ENCODE results near the gene NPTXR. TPM values are rescaled to one million over a fixed set of nuclear protein-coding genes. Genes with fewer than 3 reads are reported as not detected.

NPTXR gene
- total RNA-seq, 1 donor from 2014 or later = 1.6 TPM

DNA sequence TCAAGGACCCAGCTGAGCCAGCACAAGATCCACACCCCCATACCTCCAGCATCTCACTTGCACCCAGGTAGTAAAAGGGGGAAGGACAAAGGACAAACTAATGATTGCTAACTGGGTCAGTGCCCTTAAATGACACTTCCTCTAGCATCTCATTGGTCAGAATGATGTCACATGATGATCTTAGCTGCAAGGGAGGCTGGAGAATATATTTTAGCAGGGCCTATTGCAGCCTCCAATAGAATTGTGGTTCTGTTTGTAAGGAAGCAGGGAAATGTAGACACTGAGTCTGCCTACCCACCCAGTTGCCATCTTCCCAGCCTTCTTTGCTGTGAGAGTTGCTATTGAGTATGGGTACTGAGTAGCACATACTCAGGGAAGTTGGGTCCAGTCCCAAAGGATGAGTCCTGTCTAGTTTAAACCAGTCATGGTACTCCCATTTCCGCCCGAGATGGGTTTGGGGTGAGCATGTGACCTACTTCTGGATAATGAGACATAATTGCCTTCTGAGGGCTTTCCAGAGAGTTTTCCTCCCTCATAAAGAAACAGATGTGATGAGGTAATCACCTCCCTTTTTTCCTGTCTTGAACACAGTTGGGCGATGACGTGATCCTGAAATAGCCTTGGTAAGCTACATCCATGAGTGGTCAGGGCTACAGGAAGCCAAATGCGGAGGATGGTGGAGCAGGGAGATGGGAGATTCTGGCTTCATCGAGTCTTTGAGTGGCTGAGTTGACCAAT lies 44.4 kb downstream of the NPTXR start:
- intact Hi-C loops (cut with micrococcal nuclease) = no loop called here

GRCh38 chr22:38798496-38798895 lies 45.3 kb downstream of the NPTXR start:
- intact Hi-C loops (cut with micrococcal nuclease) = no loop called here

GRCh38 chr22:38796262-38796957 lies 47.4 kb downstream of the NPTXR start:
- intact Hi-C loops (cut with micrococcal nuclease) = no loop called here

- intact Hi-C loops (cut with micrococcal nuclease) = loop anchor here (2.0 kb wide), 1 partner anchor 357 kb away; the partner anchor contains the start of gene CBX7
Observed at GRCh38 chr22:38795569-38795968, 48.3 kb downstream of the NPTXR start.

DNA sequence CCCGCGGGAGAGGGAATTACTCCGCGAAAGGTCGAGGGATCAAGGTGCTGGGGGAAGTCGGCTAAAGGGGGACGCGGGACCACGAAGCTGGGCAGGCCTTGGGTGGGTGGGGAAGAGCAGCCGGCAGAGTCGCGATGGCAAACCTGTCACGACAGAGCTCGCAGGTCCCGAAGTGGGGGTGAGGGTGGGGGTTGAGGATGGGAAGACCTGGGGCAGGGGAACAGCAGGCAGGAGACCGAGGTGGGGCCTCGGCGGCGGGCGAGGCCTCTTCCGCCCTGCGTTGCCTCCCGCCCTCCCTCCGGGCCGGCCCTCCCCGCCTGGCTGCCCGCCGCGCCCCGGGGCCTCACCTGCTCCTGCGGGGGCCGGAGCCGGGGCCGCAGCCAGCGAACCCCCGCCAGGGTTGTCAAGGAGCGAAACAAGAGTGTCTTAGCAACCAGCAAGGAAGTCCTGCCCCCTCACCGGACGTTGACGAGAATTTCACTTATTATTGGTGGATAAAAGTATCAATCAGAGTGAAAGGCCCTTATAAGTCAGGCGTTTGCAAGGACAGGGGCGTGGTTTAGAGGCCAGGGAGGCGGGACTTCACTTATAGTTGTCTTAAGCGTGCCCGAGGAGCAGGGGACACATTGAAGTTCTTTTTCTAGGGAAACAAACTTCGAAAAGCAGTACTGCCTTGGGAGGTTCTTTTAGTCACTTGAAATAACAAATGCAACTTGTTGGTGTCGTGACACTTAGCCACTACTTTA lies 49.9 kb downstream of the NPTXR start, which contains the start of gene DNAL4:
Gene DNAL4, minus strand, starts transcription at position 423 of the 746 bp plus-strand sequence. CDS start 11,412 bp downstream, outside the sequence.
- intact Hi-C loops (cut with micrococcal nuclease) = loop anchor here (1.0 to 2.0 kb wide), 7 partner anchors 38 to 726 kb away; partner anchors contain the start of genes ATF4, CBX7 and GTPBP1

- intact Hi-C loops (cut with micrococcal nuclease) = no loop called here
Observed at GRCh38 chr22:38793317-38793716, 50.5 kb downstream of the NPTXR start.

- intact Hi-C loops (cut with micrococcal nuclease) = no loop called here
Observed at GRCh38 chr22:38792833-38793232, 51.0 kb downstream of the NPTXR start.

GRCh38 chr22:38789606-38790005 lies 54.2 kb downstream of the NPTXR start:
- intact Hi-C loops (cut with micrococcal nuclease) = no loop called here

- intact Hi-C loops (cut with micrococcal nuclease) = no loop called here
Observed at GRCh38 chr22:38788846-38789245, 55.0 kb downstream of the NPTXR start.

GRCh38 chr22:38788021-38788816 lies 55.6 kb downstream of the NPTXR start:
- intact Hi-C loops (cut with micrococcal nuclease) = no loop called here

DNA sequence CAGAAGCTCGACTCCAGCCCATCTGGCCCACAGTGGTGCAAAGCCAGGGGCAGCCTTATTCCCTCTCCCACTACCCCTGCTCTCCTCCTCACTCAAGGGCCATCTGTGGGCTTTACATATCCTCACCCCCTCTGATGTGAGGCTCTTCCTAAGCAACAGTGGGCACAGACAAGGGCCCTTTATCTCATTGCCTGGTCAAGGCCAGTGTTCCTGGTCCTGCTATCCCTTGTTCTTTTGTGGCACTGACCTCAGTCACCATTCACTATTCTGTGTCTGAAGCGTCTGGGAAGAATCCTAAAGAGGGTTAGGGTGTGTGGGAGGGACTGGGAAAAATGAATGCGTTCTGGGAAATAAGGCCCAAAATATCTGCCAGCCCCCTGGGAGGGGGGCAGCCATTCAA lies 57.2 kb downstream of the NPTXR start:
- intact Hi-C loops (cut with micrococcal nuclease) = no loop called here

GRCh38 chr22:38784856-38785255 lies 59.0 kb downstream of the NPTXR start:
- intact Hi-C loops (cut with micrococcal nuclease) = no loop called here

- intact Hi-C loops (cut with micrococcal nuclease) = no loop called here
Observed at GRCh38 chr22:38784035-38784434, 59.8 kb downstream of the NPTXR start.

GRCh38 chr22:38783095-38783615 lies 60.7 kb downstream of the NPTXR start:
- intact Hi-C loops (cut with micrococcal nuclease) = no loop called here

DNA sequence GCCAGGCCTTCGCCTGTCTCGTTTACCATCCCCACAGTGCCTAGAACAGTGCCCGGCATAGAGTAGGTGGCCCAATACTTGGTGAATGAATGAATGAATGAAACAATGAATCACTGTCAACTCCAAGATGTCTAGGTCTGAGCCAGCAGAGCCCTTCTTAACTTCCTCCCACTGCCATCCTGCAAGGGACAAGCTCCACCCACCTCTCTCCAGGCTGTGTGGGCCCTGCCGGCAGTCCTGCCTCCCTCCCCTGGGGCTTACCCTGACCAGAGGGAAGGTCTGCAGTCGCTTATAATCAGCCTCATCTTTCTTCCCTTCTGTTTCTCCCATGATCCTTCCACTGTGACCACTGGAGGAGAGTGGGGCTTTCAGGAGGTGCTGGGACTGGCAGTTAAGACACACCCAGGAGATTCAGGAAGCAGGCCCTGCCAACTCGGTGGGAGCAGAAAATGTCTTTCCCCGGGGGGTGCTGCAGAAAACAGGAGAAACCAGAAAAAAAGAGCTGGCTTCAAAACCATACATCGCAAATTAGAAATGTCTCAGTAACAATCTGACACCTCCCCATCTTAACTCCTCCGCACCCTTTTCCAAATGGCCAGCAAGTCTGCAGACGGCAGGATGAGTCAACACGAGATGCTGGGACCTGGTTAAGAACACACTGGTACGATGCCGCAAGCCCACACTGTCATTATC lies 61.3 kb downstream of the NPTXR start:
- intact Hi-C loops (cut with micrococcal nuclease) = no loop called here

GRCh38 chr22:38781033-38781432 lies 62.8 kb downstream of the NPTXR start:
- intact Hi-C loops (cut with micrococcal nuclease) = no loop called here

DNA sequence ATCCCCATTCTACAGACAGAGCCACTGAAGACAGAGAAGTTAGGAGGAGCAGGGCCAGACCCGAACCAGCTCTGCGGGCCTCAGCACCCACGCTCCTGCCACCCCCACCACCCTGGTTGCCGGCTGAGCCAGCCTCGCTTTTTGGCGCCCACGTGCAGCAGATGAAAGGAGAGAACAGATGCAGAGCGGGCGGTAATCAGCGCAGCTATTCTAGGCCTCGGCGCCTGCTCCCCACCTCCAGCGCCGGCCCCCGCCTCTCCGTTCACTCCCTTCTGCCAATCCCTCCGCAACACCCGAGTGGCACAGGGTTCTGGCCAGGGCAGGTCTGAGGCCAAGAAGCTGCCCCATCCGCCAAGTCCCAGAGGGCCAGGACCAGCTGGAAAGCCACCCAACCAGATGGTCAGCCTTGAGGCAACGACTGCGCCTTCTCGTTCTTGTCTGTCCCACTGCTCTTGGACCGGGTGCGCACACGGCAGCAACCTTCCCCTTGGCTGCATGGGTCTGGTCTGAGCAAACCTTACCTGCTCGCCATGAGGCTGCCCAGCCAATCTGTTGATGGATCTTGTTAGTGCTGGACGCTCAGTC lies 66.6 kb downstream of the NPTXR start:
- intact Hi-C loops (cut with micrococcal nuclease) = no loop called here

DNA sequence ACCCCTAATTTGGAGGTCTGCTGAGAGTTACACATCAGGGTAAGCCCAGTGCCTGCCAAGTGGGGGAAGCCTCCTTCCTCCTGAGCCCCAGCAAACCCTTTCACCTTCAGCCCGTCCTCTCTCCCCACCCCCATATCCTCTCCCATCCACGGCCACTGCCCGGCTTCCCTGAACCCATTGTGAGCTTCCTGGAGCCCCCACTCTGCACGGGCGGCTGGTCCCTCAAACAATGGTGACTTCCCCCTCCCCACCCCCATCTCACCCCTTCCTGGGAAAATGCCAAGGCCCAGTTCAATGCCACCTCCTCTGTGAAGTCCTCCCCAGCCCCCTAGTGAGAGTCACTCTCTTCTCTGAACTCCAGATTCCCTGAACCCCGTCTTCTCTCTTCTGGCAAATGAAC lies 67.7 kb downstream of the NPTXR start:
- intact Hi-C loops (cut with micrococcal nuclease) = no loop called here

GRCh38 chr22:38775656-38776055 lies 68.2 kb downstream of the NPTXR start:
- intact Hi-C loops (cut with micrococcal nuclease) = no loop called here
